Liver (tissue), 9 donors: ENCODE results near the gene OTOG. TPM values are rescaled to one million over a fixed set of nuclear protein-coding genes. Genes with fewer than 3 reads are reported as not detected.

Experiments used
- DNase-seq: peaks from one replicate; pipeline ENCODE4 v3.0.0-alpha.2; 2017; ENCODE audit warnings: low spot score
- H3K27ac ChIP-seq, 2 donors: one replicate each; pipeline ENCODE4 v1.7.0; 2013; ENCODE audit warnings: inconsistent platforms in 2 of 2, low read length in 2 of 2, control low read depth in 1 of 2, low read depth in 1 of 2, mild to moderate bottlenecking in 1 of 2
- H3K27me3 ChIP-seq, 4 donors: one replicate each; pipeline versions ENCODE4 v1.6.1 to v1.7.0; 2013; ENCODE audit warnings: low read length in 3 of 4, inconsistent platforms in 1 of 4, mild to moderate bottlenecking in 1 of 4, moderate library complexity in 1 of 4; ENCODE audit not compliant: control insufficient read depth in 4 of 4, insufficient read depth in 4 of 4
- H3K36me3 ChIP-seq, 4 donors: one replicate each; pipeline versions ENCODE4 v1.6.1 to v1.7.0; 2013; ENCODE audit warnings: low read length in 3 of 4, mild to moderate bottlenecking in 3 of 4, low read depth in 1 of 4, moderate library complexity in 1 of 4; ENCODE audit not compliant: control insufficient read depth in 4 of 4, insufficient read depth in 3 of 4
- H3K4me1 ChIP-seq, 4 donors: one replicate each; pipeline versions ENCODE4 v1.6.1 to v1.7.0; 2013; ENCODE audit warnings: low read length in 3 of 4, mild to moderate bottlenecking in 3 of 4, moderate library complexity in 1 of 4; ENCODE audit not compliant: control insufficient read depth in 4 of 4, insufficient read depth in 4 of 4
- H3K4me3 ChIP-seq, 3 donors: one replicate each; pipeline versions ENCODE4 v1.6.1 to v1.7.0; 2013; ENCODE audit warnings: low read length in 3 of 3, control low read depth in 1 of 3, low read depth in 1 of 3, mild to moderate bottlenecking in 1 of 3
- H3K9ac ChIP-seq, 2 donors: one replicate each; pipeline ENCODE4 v1.7.0; 2013; ENCODE audit warnings: low read length in 2 of 2, mild to moderate bottlenecking in 2 of 2, moderate library complexity in 2 of 2, control low read depth in 1 of 2, low read depth in 1 of 2
- H3K9me3 ChIP-seq, 4 donors: one replicate each; pipeline versions ENCODE4 v1.6.1 to v1.7.0; 2013; ENCODE audit warnings: low read length in 3 of 4; ENCODE audit not compliant: control insufficient read depth in 4 of 4
- ATF3 ChIP-seq: IDR thresholded peaks from 2 replicates; pipeline ENCODE4 v1.6.1; 2016; ENCODE audit warnings: antibody characterized with exemption
- CTCF ChIP-seq: fragments of 150-350 bp; IDR thresholded peaks from 2 replicates; pipeline ENCODE4 v1.5.1; 2017; ENCODE audit warnings: improper control_type of control experiment, low read depth, low read length; ENCODE audit not compliant: missing input control
- EGR1 ChIP-seq, 2 donors: IDR thresholded peaks; 2 replicates each; pipeline ENCODE4 v1.6.1; 2016 to 2018; ENCODE audit warnings: antibody characterized with exemption in 2 of 2, low read depth in 2 of 2
- FOXA1 ChIP-seq: IDR thresholded peaks from 2 replicates; pipeline ENCODE4 v1.6.1; 2016; ENCODE audit warnings: antibody characterized with exemption
- FOXA2 ChIP-seq: IDR thresholded peaks from 2 replicates; pipeline ENCODE4 v1.6.1; 2016; ENCODE audit warnings: antibody characterized with exemption
- GABPA ChIP-seq, 2 donors: IDR thresholded peaks in 1 of 2; conservative IDR thresholded peaks in 1 of 2; 2 replicates each; pipeline ENCODE4 v1.6.1; 2016; ENCODE audit warnings: antibody characterized with exemption in 2 of 2, mild to moderate bottlenecking in 1 of 2, moderate library complexity in 1 of 2
- HNF4A ChIP-seq, 2 donors: conservative IDR thresholded peaks; 2 replicates each; pipeline ENCODE4 v1.6.1; 2016; ENCODE audit warnings: antibody characterized with exemption in 2 of 2, mild to moderate bottlenecking in 2 of 2
- HNF4G ChIP-seq: IDR thresholded peaks from 2 replicates; pipeline ENCODE4 v1.6.1; 2016; ENCODE audit warnings: antibody characterized with exemption
- JUND ChIP-seq, 2 donors: IDR thresholded peaks; 2 replicates each; pipeline ENCODE4 v1.6.1; 2016; ENCODE audit warnings: antibody characterized with exemption in 2 of 2
- MAX ChIP-seq: IDR thresholded peaks from 2 replicates; pipeline ENCODE4 v1.6.1; 2016; ENCODE audit warnings: antibody characterized with exemption
- NR2F2 ChIP-seq: IDR thresholded peaks from 2 replicates; pipeline ENCODE4 v1.6.1; 2016; ENCODE audit warnings: antibody characterized with exemption
- RAD21 ChIP-seq, 2 donors: IDR thresholded peaks; 2 replicates each; pipeline ENCODE4 v1.6.1; 2016; ENCODE audit warnings: antibody characterized with exemption in 2 of 2, mild to moderate bottlenecking in 2 of 2
- REST ChIP-seq: IDR thresholded peaks from 2 replicates; pipeline ENCODE4 v1.6.1; 2016; ENCODE audit warnings: antibody characterized with exemption, mild to moderate bottlenecking
- RXRA ChIP-seq, 2 donors: IDR thresholded peaks; 2 replicates each; pipeline ENCODE4 v1.6.1; 2017 to 2018; ENCODE audit warnings: antibody characterized with exemption in 2 of 2, mild to moderate bottlenecking in 1 of 2
- SP1 ChIP-seq: IDR thresholded peaks from 2 replicates; pipeline ENCODE4 v1.6.1; 2018; ENCODE audit warnings: antibody characterized with exemption, mild to moderate bottlenecking
- TAF1 ChIP-seq: conservative IDR thresholded peaks from 2 replicates; pipeline ENCODE4 v1.6.1; 2016; ENCODE audit warnings: antibody characterized with exemption, mild to moderate bottlenecking
- YY1 ChIP-seq: IDR thresholded peaks from 2 replicates; pipeline ENCODE4 v1.6.1; 2016; ENCODE audit warnings: antibody characterized with exemption, mild to moderate bottlenecking
- ZBTB33 ChIP-seq: IDR thresholded peaks from 2 replicates; pipeline ENCODE4 v1.6.1; 2016; ENCODE audit warnings: antibody characterized with exemption
- WGBS: extraction: QIAGEN DNeasy Blood & Tissue Kit; methylation state at CpG from one replicate; pipeline ENCODE4 v1.1.7; 2013; 5-methylcytosine and 5-hydroxymethylcytosine counted together
- polyA plus RNA-seq, 2 donors: library from polyadenylated mRNA; stranded (reverse) in 1 of 2; unstranded in 1 of 2; fragments of 200-250 nt in 1 of 2; fragments of >200 nt in 1 of 2; fragmentation: Nextera tagmentation in 1 of 2; extraction: Ambion mirVana in 1 of 2; gene quantifications; one replicate each; pipeline versions ENCODE4 v1.2.1 to v1.2.3, GENCODE V29; 2013 to 2015
- total RNA-seq, 2 donors: library from RNA; depleted of rRNA; stranded (reverse); fragments of >200 nt; gene quantifications; one replicate each; pipeline ENCODE4 v1.2.3, GENCODE V29; 2014
- donor health status: healthy.
- donor health status: healthy.
- donor health status: healthy.
- donor health status: healthy.
- donor health status: healthy.

The OTOG gene
- total and polyA plus RNA-seq, 4 donors: not detected

- TF ChIP-seq NR2F2 (no peak), FOXA2 (no peak), YY1 (no peak)
These were observed 38.8 kb upstream of the OTOG start (continued) for GRCh38 chr11:17508306-17508705.

GRCh38 chr11:17508791-17509190 is 38.3 kb upstream of the OTOG start:
- Histone ChIP-seq H3K9me3 (no peaks in the 10 kb centered on the region), H3K4me3 (no peak overlapping the region), H3K36me3 (no peaks in the 10 kb centered on the region), H3K27ac (no peak overlapping the region), H3K4me1 (no peaks in the 10 kb centered on the region), H3K27me3 (no peaks in the 10 kb centered on the region), H3K9ac (no peak overlapping the region)
- TF ChIP-seq FOXA2 (no peak), REST (no peak), HNF4G (no peak), RAD21 (IDR thresholded peaks at IDR 0.05) (no peak), FOXA1 (no peak), NR2F2 (no peak), GABPA (IDR thresholded peaks at IDR 0.05 in 1 of 2, conservative IDR thresholded peaks at IDR 0.05 in 1 of 2) (no peak), YY1 (no peak), TAF1 (no peak), MAX (no peak), ZBTB33 (no peak), ATF3 (no peak), HNF4A (conservative IDR thresholded peaks at IDR 0.05) (no peak), JUND (IDR thresholded peaks at IDR 0.05) (no peak), CTCF (no peak), SP1 (no peak), RXRA (IDR thresholded peaks at IDR 0.05) (no peak), EGR1 (IDR thresholded peaks at IDR 0.05; ENCODE audit: low read depth in 2 of 2) (no peak)
- DNase-seq: no peak
- 37% methylated on average over 3 of the region's 3 CpGs for WGBS
